H1 (cell line): ENCODE results near the gene DDX41. TPM values are rescaled to one million over a fixed set of nuclear protein-coding genes. Genes with fewer than 3 reads are reported as not detected.

Experiments
- CTCF ChIA-PET: fragments of 300-600 bp; sonication (Branson Sonifier 250); formaldehyde crosslinking; loops from one replicate; lab custom pipeline; 2021; ENCODE audit not compliant: partially characterized antibody; lab: Charles Lee
- POLR2A ChIA-PET: fragments of 300-600 bp; sonication (Branson Sonifier 250); formaldehyde crosslinking; loops from one replicate; lab custom pipeline; 2021; ENCODE audit warnings: inconsistent platforms; ENCODE audit not compliant: partially characterized antibody; lab: Charles Lee
- DNase-seq, 2 experiments: peaks; one replicate each; pipeline versions ENCODE4 v3.0.0 to v3.0.0-alpha.2; 2010 to 2022; ENCODE audit warnings: low spot score in 2 of 2, low read depth in 1 of 2, mixed read lengths in 1 of 2
- FAIRE-seq: peaks from 2 replicates; lab custom pipeline; 2011; peaks lifted over from hg19 to GRCh38; lab: Jason Lieb, UNC
- H2AFZ ChIP-seq: 2 replicates; pipeline ENCODE4 v1.8.1; 2012; ENCODE audit warnings: low read length, inconsistent platforms
- H2AK5ac ChIP-seq: 2 replicates; pipeline ENCODE4 v1.6.1; 2013; ENCODE audit warnings: low read depth, low read length
- H2BK120ac ChIP-seq: replicated peaks from 2 replicates; pipeline ENCODE3; 2013; ENCODE audit warnings: low read depth, low read length, inconsistent platforms
- H2BK12ac ChIP-seq: 2 replicates; pipeline ENCODE4 v1.6.1; 2013; ENCODE audit warnings: low read depth, low read length
- H2BK15ac ChIP-seq: 2 replicates; pipeline ENCODE4 v1.6.1; 2013; ENCODE audit warnings: low read length
- H2BK20ac ChIP-seq: 2 replicates; pipeline ENCODE4 v1.6.1; 2013; ENCODE audit warnings: low read length
- H2BK5ac ChIP-seq: 2 replicates; pipeline ENCODE4 v1.6.1; 2013; ENCODE audit warnings: low read depth, low read length
- H3K14ac ChIP-seq: 2 replicates; pipeline ENCODE4 v1.6.1; 2013; ENCODE audit warnings: inconsistent platforms; ENCODE audit not compliant: insufficient read length
- H3K18ac ChIP-seq: 2 replicates; pipeline ENCODE4 v1.6.1; 2013; ENCODE audit warnings: low read length; ENCODE audit errors: extremely low read depth
- H3K23ac ChIP-seq: 2 replicates; pipeline ENCODE4 v1.6.1; 2013; ENCODE audit warnings: inconsistent platforms; ENCODE audit not compliant: insufficient read length
- H3K23me2 ChIP-seq: 2 replicates; pipeline ENCODE4 v1.6.1; 2013; ENCODE audit warnings: low read depth, low read length
- H3K27ac ChIP-seq: 2 replicates; pipeline ENCODE4 v1.6.1; 2011; ENCODE audit warnings: low read depth, low read length, inconsistent platforms
- H3K27me3 ChIP-seq, 4 experiments: replicated peaks in 1 of 4; 1 replicate in 1 of 4; 2 replicates in 3 of 4; pipeline versions ENCODE4 v1.6.1 to v1.8.1; 2011 to 2013; ENCODE audit warnings: low read length in 3 of 4, mild to moderate bottlenecking in 3 of 4, inconsistent platforms in 2 of 4, mixed read lengths in 2 of 4, moderate library complexity in 1 of 4; ENCODE audit not compliant: control insufficient read depth in 3 of 4, insufficient read depth in 3 of 4; ENCODE audit errors: extremely low read depth in 1 of 4
- H3K36me3 ChIP-seq, 4 experiments: 2 replicates each; pipeline versions ENCODE4 v1.6.1 to v1.8.1; 2011 to 2013; ENCODE audit warnings: mild to moderate bottlenecking in 4 of 4, low read length in 3 of 4, moderate library complexity in 2 of 4, control low read depth in 1 of 4, inconsistent platforms in 1 of 4; ENCODE audit not compliant: insufficient read depth in 4 of 4, control insufficient read depth in 2 of 4
- H3K4ac ChIP-seq: replicated peaks from 2 replicates; pipeline ENCODE3; 2013; ENCODE audit warnings: low read length, low read depth, mixed read lengths, inconsistent platforms; ENCODE audit not compliant: insufficient read length
- H3K4me1 ChIP-seq, 4 experiments: replicated peaks in 1 of 4; 1 replicate in 1 of 4; 2 replicates in 3 of 4; pipeline versions ENCODE4 v1.6.1 to v1.8.1; 2011 to 2013; ENCODE audit warnings: low read length in 3 of 4, inconsistent platforms in 2 of 4, mixed read lengths in 1 of 4; ENCODE audit not compliant: insufficient read depth in 4 of 4, control insufficient read depth in 3 of 4
- H3K4me2 ChIP-seq, 2 experiments: 2 replicates each; pipeline versions ENCODE4 v1.6.1 to v1.8.1; 2011 to 2013; ENCODE audit warnings: low read depth in 2 of 2, low read length in 2 of 2, control low read depth in 1 of 2, inconsistent platforms in 1 of 2, mild to moderate bottlenecking in 1 of 2; ENCODE audit not compliant: insufficient read depth in 1 of 2
- H3K4me3 ChIP-seq, 4 experiments: fragments of 200-600, 300-600 bp in 1 of 4; sonication (generic), shearing (Covaris generic), sonication (Bioruptor Twin) in 1 of 4; 2 replicates each; pipeline versions ENCODE4 v1.5.1 to v1.8.1; 2011 to 2016; ENCODE audit warnings: low read length in 4 of 4, low read depth in 3 of 4, control low read depth in 2 of 4, inconsistent platforms in 2 of 4, mild to moderate bottlenecking in 2 of 4, mixed read lengths in 1 of 4, moderate library complexity in 1 of 4; ENCODE audit not compliant: insufficient read depth in 2 of 4; ENCODE audit errors: extremely low read depth in 1 of 4
- H3K56ac ChIP-seq: replicated peaks from 2 replicates; pipeline ENCODE3; 2013; ENCODE audit warnings: low read depth, mild to moderate bottlenecking, mixed read lengths, low read length, inconsistent platforms; ENCODE audit not compliant: insufficient read length
- H3K79me1 ChIP-seq: 2 replicates; pipeline ENCODE4 v1.6.1; 2013; ENCODE audit warnings: low read depth, low read length, control low read depth
- H3K79me2 ChIP-seq, 2 experiments: 2 replicates each; pipeline versions ENCODE4 v1.6.1 to v1.8.1; 2012 to 2013; ENCODE audit warnings: low read length in 2 of 2, mild to moderate bottlenecking in 2 of 2, inconsistent platforms in 1 of 2; ENCODE audit not compliant: insufficient read depth in 2 of 2, control insufficient read depth in 1 of 2
- H3K9ac ChIP-seq, 4 experiments: replicated peaks in 1 of 4; 1 replicate in 1 of 4; 2 replicates in 3 of 4; pipeline versions ENCODE4 v1.6.1 to v1.8.1; 2011 to 2013; ENCODE audit warnings: low read depth in 3 of 4, low read length in 3 of 4, control low read depth in 2 of 4, mild to moderate bottlenecking in 2 of 4, moderate library complexity in 2 of 4, inconsistent platforms in 1 of 4; ENCODE audit errors: extremely low read depth in 1 of 4
- H3K9me3 ChIP-seq, 2 experiments: 2 replicates each; pipeline versions ENCODE4 v1.6.1 to v1.8.1; 2012 to 2013; ENCODE audit warnings: mild to moderate bottlenecking in 2 of 2, moderate library complexity in 2 of 2, control low read depth in 1 of 2, inconsistent platforms in 1 of 2, low read depth in 1 of 2, low read length in 1 of 2, mixed read lengths in 1 of 2; ENCODE audit not compliant: insufficient read depth in 2 of 2
- H4K20me1 ChIP-seq, 2 experiments: replicated peaks in 1 of 2; 2 replicates each; pipeline versions ENCODE3 to v1.8.1; 2011 to 2013; ENCODE audit warnings: inconsistent platforms in 2 of 2, low read length in 2 of 2, mild to moderate bottlenecking in 1 of 2; ENCODE audit not compliant: insufficient read depth in 2 of 2, control insufficient read depth in 1 of 2
- H4K5ac ChIP-seq: 2 replicates; pipeline ENCODE4 v1.6.1; 2013; ENCODE audit warnings: low read length, low read depth, mixed read lengths, inconsistent platforms; ENCODE audit not compliant: insufficient read length
- H4K8ac ChIP-seq: 2 replicates; pipeline ENCODE4 v1.8.0; 2013; ENCODE audit warnings: mild to moderate bottlenecking, moderate library complexity, low read length, inconsistent platforms; ENCODE audit not compliant: insufficient read depth; ENCODE audit errors: extremely low read depth
- H4K91ac ChIP-seq: replicated peaks from 2 replicates; pipeline ENCODE3; 2013; ENCODE audit warnings: low read length, mixed read lengths, inconsistent platforms; ENCODE audit not compliant: insufficient read length
- GTF2F1 ChIP-seq: IDR thresholded peaks from 2 replicates; pipeline ENCODE4 v1.6.1; 2012; ENCODE audit warnings: low read depth, low read length, improper control_type of control experiment, borderline replicate concordance
- KDM1A ChIP-seq: fragments of 200-600, 300-600 bp; sonication (generic); IDR thresholded peaks from 2 replicates; pipeline ENCODE4 v1.7.1; 2016; ENCODE audit warnings: mild to moderate bottlenecking, low read length, borderline replicate concordance
- PHF8 ChIP-seq: fragments of 200-600 bp; sonication (generic); conservative IDR thresholded peaks from 2 replicates; pipeline ENCODE4 v1.7.1; 2012; ENCODE audit warnings: low read depth, mild to moderate bottlenecking, inconsistent platforms, low read length, moderate library complexity
- POLR2A ChIP-seq, 2 experiments: IDR thresholded peaks; 1 replicate in 1 of 2; 2 replicates in 1 of 2; pipeline ENCODE4 v1.6.1; 2011; ENCODE audit warnings: low read depth in 2 of 2, low read length in 2 of 2, mild to moderate bottlenecking in 2 of 2; ENCODE audit errors: control extremely low read depth in 1 of 2
- ZNF274 ChIP-seq: IDR thresholded peaks from 2 replicates; pipeline ENCODE4 v1.7.0; 2012; ENCODE audit warnings: low read length, borderline replicate concordance; ENCODE audit errors: extremely low read depth
- WGBS, 2 experiments: shearing (Covaris generic) in 1 of 2; methylation state at CpG; one replicate each; pipeline versions ENCODE4 v1.1.6 to v1.1.7; 2013 to 2015; ENCODE audit warnings: low lambda C conversion rate in 2 of 2, mixed read lengths in 2 of 2, inconsistent platforms in 1 of 2, low coverage in 1 of 2, missing lambda C conversion rate in 1 of 2; ENCODE audit not compliant: insufficient replicate concordance in 2 of 2, insufficient coverage in 1 of 2, insufficient read length in 1 of 2; ENCODE audit errors: extremely low coverage in 1 of 2, missing lambda C conversion rate in 1 of 2; 5-methylcytosine and 5-hydroxymethylcytosine counted together
- polyA plus RNA-seq, 7 experiments: library from polyadenylated mRNA; depleted of rRNA in 3 of 7; stranded (reverse) in 5 of 7; unstranded in 2 of 7; fragments of >200 nt in 5 of 7; fragments of 200-250 nt in 2 of 7; gene quantifications; 1 replicate in 5 of 7; 2 replicates in 1 of 7; 4 replicates in 1 of 7; pipeline versions ENCODE4 v1.2.1 to v1.2.3, GENCODE V29; 2011 to 2013; ENCODE audit warnings: missing spikeins in 2 of 7, mixed read lengths in 2 of 7
- total RNA-seq: library from RNA; stranded (reverse); fragmentation: NEBNext Ultra II Directional; extraction: Animal tissue kit (Norgen Biotek cat#: 25700); gene quantifications from 2 replicates; pipeline ENCODE4 v1.2.1, GENCODE V29; 2021
- TF ChIP-seq, protein P1 (sequence below), 3 experiments: IDR thresholded peaks; 1 replicate in 2 of 3; 2 replicates in 1 of 3; pipeline versions ENCODE4 v1.5.1 to v1.6.1; 2011; ENCODE audit warnings: low read length in 3 of 3, mild to moderate bottlenecking in 3 of 3, inconsistent platforms in 2 of 3, low read depth in 1 of 3, moderate library complexity in 1 of 3; ENCODE audit not compliant: insufficient read depth in 1 of 3; ENCODE audit errors: control extremely low read depth in 1 of 3
- TF ChIP-seq, protein P2 (sequence below): IDR thresholded peaks from 2 replicates; pipeline ENCODE4 v1.6.1; 2012; ENCODE audit warnings: inconsistent platforms
- TF ChIP-seq, protein P3 (sequence below): IDR thresholded peaks from 2 replicates; pipeline ENCODE4 v1.6.1; 2012; ENCODE audit warnings: low read length, inconsistent platforms

The DDX41 gene
- total and polyA plus RNA-seq, 2 of the 8 experiments (the other 6 are each of a cell fraction or from before 2014, with no cell fraction given) = 102 to 135 TPM

DNA sequence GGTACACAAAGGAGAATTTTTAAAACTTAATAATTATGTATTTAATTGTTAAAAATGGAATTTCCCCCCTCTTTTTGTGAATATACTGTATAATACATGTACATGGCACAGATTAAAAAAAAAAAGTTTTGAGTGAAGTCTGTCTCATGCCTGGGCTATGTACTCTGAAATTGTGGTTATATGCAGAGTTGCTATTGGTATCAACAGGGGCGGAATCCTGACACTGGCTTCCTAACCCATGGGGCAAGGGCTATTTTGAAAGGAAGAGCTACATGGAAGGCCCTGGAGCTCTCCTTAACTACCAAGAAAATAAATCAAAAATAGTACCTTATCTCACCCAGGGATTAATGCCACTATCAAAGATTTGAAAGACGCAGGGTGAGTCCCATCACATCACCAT lies 38.5 kb upstream of the DDX41 start:
- ChIA-PET POLR2A (interaction anchor here (0.7 to 0.9 kb wide), 5 partner anchors 28 to 74 kb away, joined by 3 to 4 read pairs (median 3); no protein-coding TSS in a partner anchor), CTCF (interaction anchor here (0.7 to 1.9 kb wide), 2 partner anchors 11 to 61 kb away, joined by 3 to 6 read pairs; no protein-coding TSS in a partner anchor)
- peaks cover 5 to 9% (median 7%) of the 10 kb centered on the region in 4 experiments for H3K4me1 ChIP-seq
- H2BK5ac ChIP-seq = no peak overlapping the region
- FAIRE-seq (no peak), DNase-seq (no peak)
- H3K14ac ChIP-seq = no peak overlapping the region
- H3K23ac ChIP-seq = no peak overlapping the region
- H3K4me2 ChIP-seq = peak overlapping the region in 1 of 2 experiments; percentile 68; a peak in 1 of 4 replicates
- no peaks in the 10 kb centered on the region for H3K27me3 ChIP-seq
- WGBS, 2 experiments = 100% methylated on average over 2 of the region's 2 CpGs; no CpG with 5 or more reads in 1 of the 2 experiments
- no peak overlapping the region for H3K18ac ChIP-seq
- H3K36me3 ChIP-seq = peaks cover 0 to 18% (median 6%) of the 10 kb centered on the region in 4 experiments; a peak in 3 of 8 replicates
- H2AK5ac ChIP-seq = no peak overlapping the region
- no peak overlapping the region for H2BK12ac ChIP-seq
- peaks cover 8 to 14% of the 10 kb centered on the region in 2 experiments for H4K20me1 ChIP-seq
- H2BK120ac ChIP-seq = no peak overlapping the region
- no peak overlapping the region for H4K5ac ChIP-seq
- H3K23me2 ChIP-seq = peaks cover 6% of the 10 kb centered on the region
- H4K91ac ChIP-seq = no peak overlapping the region
- H2BK20ac ChIP-seq = no peak overlapping the region
- no peak overlapping the region for H3K27ac ChIP-seq
- H3K79me2 ChIP-seq = peaks cover 3 to 37% of the 10 kb centered on the region in 2 experiments; a peak in 2 of 4 replicates
- H2BK15ac ChIP-seq = no peak overlapping the region
- no peak overlapping the region for H3K4ac ChIP-seq
- H3K9me3 ChIP-seq = no peaks in the 10 kb centered on the region; a peak in 1 of 4 replicates
- H2AFZ ChIP-seq = no peak overlapping the region
- no peak overlapping the region for H3K4me3 ChIP-seq
- no peak overlapping the region for H3K9ac ChIP-seq
- H3K56ac ChIP-seq = no peak overlapping the region
- H3K79me1 ChIP-seq = peaks cover 5% of the 10 kb centered on the region
- H4K8ac ChIP-seq = no peak overlapping the region
- TF ChIP-seq, protein P1, sequence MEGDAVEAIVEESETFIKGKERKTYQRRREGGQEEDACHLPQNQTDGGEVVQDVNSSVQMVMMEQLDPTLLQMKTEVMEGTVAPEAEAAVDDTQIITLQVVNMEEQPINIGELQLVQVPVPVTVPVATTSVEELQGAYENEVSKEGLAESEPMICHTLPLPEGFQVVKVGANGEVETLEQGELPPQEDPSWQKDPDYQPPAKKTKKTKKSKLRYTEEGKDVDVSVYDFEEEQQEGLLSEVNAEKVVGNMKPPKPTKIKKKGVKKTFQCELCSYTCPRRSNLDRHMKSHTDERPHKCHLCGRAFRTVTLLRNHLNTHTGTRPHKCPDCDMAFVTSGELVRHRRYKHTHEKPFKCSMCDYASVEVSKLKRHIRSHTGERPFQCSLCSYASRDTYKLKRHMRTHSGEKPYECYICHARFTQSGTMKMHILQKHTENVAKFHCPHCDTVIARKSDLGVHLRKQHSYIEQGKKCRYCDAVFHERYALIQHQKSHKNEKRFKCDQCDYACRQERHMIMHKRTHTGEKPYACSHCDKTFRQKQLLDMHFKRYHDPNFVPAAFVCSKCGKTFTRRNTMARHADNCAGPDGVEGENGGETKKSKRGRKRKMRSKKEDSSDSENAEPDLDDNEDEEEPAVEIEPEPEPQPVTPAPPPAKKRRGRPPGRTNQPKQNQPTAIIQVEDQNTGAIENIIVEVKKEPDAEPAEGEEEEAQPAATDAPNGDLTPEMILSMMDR (IDR thresholded peaks at IDR 0.05; ENCODE audit: control extremely low read depth in 1 of 3, insufficient read depth in 1 of 3, low read depth in 1 of 3, low read length in 3 of 3) = no peak
- TF ChIP-seq, protein P2, sequence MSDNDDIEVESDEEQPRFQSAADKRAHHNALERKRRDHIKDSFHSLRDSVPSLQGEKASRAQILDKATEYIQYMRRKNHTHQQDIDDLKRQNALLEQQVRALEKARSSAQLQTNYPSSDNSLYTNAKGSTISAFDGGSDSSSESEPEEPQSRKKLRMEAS = no peak
- TF ChIP-seq ZNF274 = no peak
- TF ChIP-seq, protein P3, sequence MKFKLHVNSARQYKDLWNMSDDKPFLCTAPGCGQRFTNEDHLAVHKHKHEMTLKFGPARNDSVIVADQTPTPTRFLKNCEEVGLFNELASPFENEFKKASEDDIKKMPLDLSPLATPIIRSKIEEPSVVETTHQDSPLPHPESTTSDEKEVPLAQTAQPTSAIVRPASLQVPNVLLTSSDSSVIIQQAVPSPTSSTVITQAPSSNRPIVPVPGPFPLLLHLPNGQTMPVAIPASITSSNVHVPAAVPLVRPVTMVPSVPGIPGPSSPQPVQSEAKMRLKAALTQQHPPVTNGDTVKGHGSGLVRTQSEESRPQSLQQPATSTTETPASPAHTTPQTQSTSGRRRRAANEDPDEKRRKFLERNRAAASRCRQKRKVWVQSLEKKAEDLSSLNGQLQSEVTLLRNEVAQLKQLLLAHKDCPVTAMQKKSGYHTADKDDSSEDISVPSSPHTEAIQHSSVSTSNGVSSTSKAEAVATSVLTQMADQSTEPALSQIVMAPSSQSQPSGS = no peak
- TF ChIP-seq PHF8 = no peak
- no peak for TF ChIP-seq GTF2F1
- no peak for TF ChIP-seq KDM1A
- TF ChIP-seq POLR2A (IDR thresholded peaks at IDR 0.05; ENCODE audit: control extremely low read depth in 1 of 2, low read depth in 2 of 2, low read length in 2 of 2) = no peak
